ENCODE results near the gene ADIG.

DNA sequence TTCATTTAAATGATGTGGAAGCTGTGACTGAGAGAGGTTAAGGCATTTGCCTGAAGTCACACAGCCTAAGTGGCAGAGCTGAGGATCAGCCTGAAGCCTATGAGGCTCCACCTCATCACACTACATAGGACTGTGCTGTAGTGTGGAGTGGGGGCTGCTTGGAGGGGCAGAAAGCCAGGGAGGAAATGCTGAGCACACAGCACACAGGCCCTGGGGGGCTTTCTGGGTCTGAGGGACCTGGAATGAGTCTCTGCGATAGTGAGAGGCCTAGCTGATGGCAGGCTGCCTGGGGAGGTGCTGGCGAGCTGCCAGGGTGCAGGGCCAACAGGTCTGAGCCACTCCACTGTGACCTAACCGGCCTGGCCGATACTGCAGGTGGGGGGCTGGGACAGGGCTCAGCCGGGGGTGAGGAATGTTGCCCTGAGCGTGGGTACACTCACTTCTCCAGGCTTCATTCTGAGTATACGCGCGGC lies 18.4 kb downstream of the ADIG start:
- TF ChIP-seq, protein P1, sequence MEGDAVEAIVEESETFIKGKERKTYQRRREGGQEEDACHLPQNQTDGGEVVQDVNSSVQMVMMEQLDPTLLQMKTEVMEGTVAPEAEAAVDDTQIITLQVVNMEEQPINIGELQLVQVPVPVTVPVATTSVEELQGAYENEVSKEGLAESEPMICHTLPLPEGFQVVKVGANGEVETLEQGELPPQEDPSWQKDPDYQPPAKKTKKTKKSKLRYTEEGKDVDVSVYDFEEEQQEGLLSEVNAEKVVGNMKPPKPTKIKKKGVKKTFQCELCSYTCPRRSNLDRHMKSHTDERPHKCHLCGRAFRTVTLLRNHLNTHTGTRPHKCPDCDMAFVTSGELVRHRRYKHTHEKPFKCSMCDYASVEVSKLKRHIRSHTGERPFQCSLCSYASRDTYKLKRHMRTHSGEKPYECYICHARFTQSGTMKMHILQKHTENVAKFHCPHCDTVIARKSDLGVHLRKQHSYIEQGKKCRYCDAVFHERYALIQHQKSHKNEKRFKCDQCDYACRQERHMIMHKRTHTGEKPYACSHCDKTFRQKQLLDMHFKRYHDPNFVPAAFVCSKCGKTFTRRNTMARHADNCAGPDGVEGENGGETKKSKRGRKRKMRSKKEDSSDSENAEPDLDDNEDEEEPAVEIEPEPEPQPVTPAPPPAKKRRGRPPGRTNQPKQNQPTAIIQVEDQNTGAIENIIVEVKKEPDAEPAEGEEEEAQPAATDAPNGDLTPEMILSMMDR (IDR thresholded peaks at IDR 0.05; ENCODE audit: low read depth, low read length), result no peak
- TF ChIP-seq MYC (IDR thresholded peaks at IDR 0.05; ENCODE audit: low read depth, low read length), result no peak
- TF ChIP-seq POLR2A (IDR thresholded peaks at IDR 0.05; ENCODE audit: extremely low read depth, insufficient read length), result no peak

All from NB4 (cell line).